Measurements from ENCODE around the gene EPB41L5. TPM values are rescaled to one million over a fixed set of nuclear protein-coding genes. Genes with fewer than 3 reads are reported as not detected.
A peak's percentile ranks its signal among the peaks of the same experiment; 100 is the strongest.

Gene EPB41L5
- total RNA-seq, 1 donor from 2014 or later, result 16.2 TPM

GRCh38 chr2:120103723-120104467 is 91.0 kb downstream of the EPB41L5 start:
- H4K20me1 ChIP-seq (ENCODE audit: insufficient read depth, low read length), result no peaks in the 10 kb centered on the region
- DNase-seq (ENCODE audit: low read depth), result peak; percentile 97
- FAIRE-seq, result peak; percentile 98
- no peaks in the 10 kb centered on the region for H3K27me3 Mint-ChIP-seq (ENCODE audit: low read depth, unreplicated experiment)
- peaks cover 28% of the 10 kb centered on the region for H3K4me1 ChIP-seq (ENCODE audit: insufficient read depth, low read length)
- peak overlapping the region; percentile 47 for H3K4me2 ChIP-seq (ENCODE audit: low read length)
- no peak overlapping the region for H3K9ac ChIP-seq (ENCODE audit: low read length)
- H3K27ac Mint-ChIP-seq (ENCODE audit: unreplicated experiment), result no peak overlapping the region
- no peak overlapping the region for H3K4me3 ChIP-seq (ENCODE audit: insufficient read depth, low read depth, low read length)
- H3K79me2 ChIP-seq (ENCODE audit: insufficient read depth, low read length), result no peaks in the 10 kb centered on the region
- peaks cover 14% of the 10 kb centered on the region for H3K4me1 Mint-ChIP-seq (ENCODE audit: low read depth, unreplicated experiment)
- H3K27me3 ChIP-seq (ENCODE audit: insufficient read depth, low read length), result no peaks in the 10 kb centered on the region
- no peak overlapping the region for H3K4me3 Mint-ChIP-seq (ENCODE audit: unreplicated experiment)
- H2AFZ ChIP-seq (ENCODE audit: low read depth, low read length), result no peak overlapping the region
- no peak for TF ChIP-seq CTCF (IDR thresholded peaks at IDR 0.05; ENCODE audit: insufficient read depth, low read depth, low read length)
- TF ChIP-seq EZH2 (IDR thresholded peaks at IDR 0.05; ENCODE audit: insufficient read depth, low read length), result no peak
- peak overlapping the region; percentile 64 for H3K27ac ChIP-seq (ENCODE audit: low read depth, low read length)
- no peaks in the 10 kb centered on the region for H3K9me3 ChIP-seq (ENCODE audit: insufficient read depth, low read depth, low read length)
- no peaks in the 10 kb centered on the region for H3K9me3 Mint-ChIP-seq (ENCODE audit: unreplicated experiment)
- no peaks in the 10 kb centered on the region for H3K36me3 ChIP-seq (ENCODE audit: insufficient read depth, low read length)
- peaks cover 1% of the 10 kb centered on the region for H3K36me3 Mint-ChIP-seq (ENCODE audit: low read depth, unreplicated experiment)

- no peak overlapping the region for H3K4me3 Mint-ChIP-seq (ENCODE audit: unreplicated experiment)
- DNase-seq (ENCODE audit: low read depth) (no peak), FAIRE-seq (no peak)
- TF ChIP-seq CTCF (IDR thresholded peaks at IDR 0.05; ENCODE audit: insufficient read depth, low read depth, low read length) (no peak), EZH2 (IDR thresholded peaks at IDR 0.05; ENCODE audit: insufficient read depth, low read length) (no peak)
- no peaks in the 10 kb centered on the region for H3K27me3 Mint-ChIP-seq (ENCODE audit: low read depth, unreplicated experiment)
- Histone ChIP-seq H3K27me3 (ENCODE audit: insufficient read depth, low read length) (no peaks in the 10 kb centered on the region), H3K4me2 (ENCODE audit: low read length) (no peak overlapping the region), H3K27ac (ENCODE audit: low read depth, low read length) (peak overlapping the region; percentile 64), H3K9me3 (ENCODE audit: insufficient read depth, low read depth, low read length) (no peaks in the 10 kb centered on the region), H4K20me1 (ENCODE audit: insufficient read depth, low read length) (no peaks in the 10 kb centered on the region), H3K36me3 (ENCODE audit: insufficient read depth, low read length) (no peaks in the 10 kb centered on the region), H3K9ac (ENCODE audit: low read length) (no peak overlapping the region), H3K4me1 (ENCODE audit: insufficient read depth, low read length) (peaks cover 33% of the 10 kb centered on the region), H3K79me2 (ENCODE audit: insufficient read depth, low read length) (no peaks in the 10 kb centered on the region), H3K4me3 (ENCODE audit: insufficient read depth, low read depth, low read length) (no peak overlapping the region), H2AFZ (ENCODE audit: low read depth, low read length) (no peak overlapping the region)
- no peaks in the 10 kb centered on the region for H3K36me3 Mint-ChIP-seq (ENCODE audit: low read depth, unreplicated experiment)
- H3K9me3 Mint-ChIP-seq (ENCODE audit: unreplicated experiment), result no peaks in the 10 kb centered on the region
- no peak overlapping the region for H3K27ac Mint-ChIP-seq (ENCODE audit: unreplicated experiment)
- H3K4me1 Mint-ChIP-seq (ENCODE audit: low read depth, unreplicated experiment), result peaks cover 19% of the 10 kb centered on the region
Observed at GRCh38 chr2:120104772-120105171, 91.9 kb downstream of the EPB41L5 start.

DNA sequence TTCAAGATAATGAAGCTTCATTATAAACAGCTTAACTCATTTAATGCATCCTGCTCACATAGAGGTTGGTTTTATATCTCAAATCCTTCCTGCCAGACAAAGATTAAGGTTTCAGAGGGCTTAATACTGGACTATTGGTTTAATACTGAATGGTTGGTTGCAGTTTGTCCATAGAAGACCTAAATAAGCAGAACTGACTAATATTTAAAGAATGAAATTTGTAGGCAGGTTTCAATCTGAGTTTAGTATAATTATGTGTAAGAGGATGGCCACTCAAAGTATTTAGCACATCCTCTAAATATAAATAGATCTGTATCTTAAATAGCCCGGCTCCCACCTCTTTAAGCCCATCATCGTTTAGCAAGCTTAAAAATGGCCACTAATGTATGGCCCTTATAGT is 92.5 kb downstream of the EPB41L5 start:
- no peaks in the 10 kb centered on the region for H3K9me3 Mint-ChIP-seq (ENCODE audit: unreplicated experiment)
- Histone ChIP-seq H3K9me3 (ENCODE audit: insufficient read depth, low read depth, low read length) (no peaks in the 10 kb centered on the region), H3K79me2 (ENCODE audit: insufficient read depth, low read length) (no peaks in the 10 kb centered on the region), H3K9ac (ENCODE audit: low read length) (no peak overlapping the region), H3K4me2 (ENCODE audit: low read length) (no peak overlapping the region), H3K36me3 (ENCODE audit: insufficient read depth, low read length) (no peaks in the 10 kb centered on the region), H2AFZ (ENCODE audit: low read depth, low read length) (no peak overlapping the region), H3K27me3 (ENCODE audit: insufficient read depth, low read length) (no peaks in the 10 kb centered on the region), H3K27ac (ENCODE audit: low read depth, low read length) (no peak overlapping the region), H3K4me3 (ENCODE audit: insufficient read depth, low read depth, low read length) (no peak overlapping the region), H4K20me1 (ENCODE audit: insufficient read depth, low read length) (no peaks in the 10 kb centered on the region), H3K4me1 (ENCODE audit: insufficient read depth, low read length) (peaks cover 33% of the 10 kb centered on the region)
- no peaks in the 10 kb centered on the region for H3K27me3 Mint-ChIP-seq (ENCODE audit: low read depth, unreplicated experiment)
- peaks cover 24% of the 10 kb centered on the region for H3K4me1 Mint-ChIP-seq (ENCODE audit: low read depth, unreplicated experiment)
- TF ChIP-seq CTCF (IDR thresholded peaks at IDR 0.05; ENCODE audit: insufficient read depth, low read depth, low read length), result no peak
- no peak for TF ChIP-seq EZH2 (IDR thresholded peaks at IDR 0.05; ENCODE audit: insufficient read depth, low read length)
- FAIRE-seq (no peak), DNase-seq (ENCODE audit: low read depth) (no peak)
- H3K27ac Mint-ChIP-seq (ENCODE audit: unreplicated experiment), result no peak overlapping the region
- H3K36me3 Mint-ChIP-seq (ENCODE audit: low read depth, unreplicated experiment), result no peaks in the 10 kb centered on the region
- H3K4me3 Mint-ChIP-seq (ENCODE audit: unreplicated experiment), result no peak overlapping the region
